ENCODE data around the gene CLDN20.

DNA sequence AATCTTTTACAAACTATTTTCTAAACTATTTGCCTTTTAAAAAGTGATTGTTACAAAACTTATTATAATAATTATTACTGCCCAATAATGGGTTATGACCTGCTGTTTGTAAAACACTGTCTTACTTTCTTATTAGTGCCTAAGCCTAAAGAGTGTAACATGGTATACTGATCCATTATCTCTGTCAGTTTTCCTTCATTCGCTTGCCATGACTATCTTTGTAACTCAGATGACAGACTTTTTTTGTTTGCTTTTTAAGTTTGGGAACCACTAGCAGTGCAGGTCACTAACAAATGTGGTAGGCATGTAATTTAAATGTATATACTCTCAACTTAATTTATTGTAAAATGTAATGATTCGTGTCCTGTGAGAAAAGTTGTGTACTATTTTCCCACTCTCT, 60.4 kb downstream of the CLDN20 start:
- TF ChIP-seq, protein P1, sequence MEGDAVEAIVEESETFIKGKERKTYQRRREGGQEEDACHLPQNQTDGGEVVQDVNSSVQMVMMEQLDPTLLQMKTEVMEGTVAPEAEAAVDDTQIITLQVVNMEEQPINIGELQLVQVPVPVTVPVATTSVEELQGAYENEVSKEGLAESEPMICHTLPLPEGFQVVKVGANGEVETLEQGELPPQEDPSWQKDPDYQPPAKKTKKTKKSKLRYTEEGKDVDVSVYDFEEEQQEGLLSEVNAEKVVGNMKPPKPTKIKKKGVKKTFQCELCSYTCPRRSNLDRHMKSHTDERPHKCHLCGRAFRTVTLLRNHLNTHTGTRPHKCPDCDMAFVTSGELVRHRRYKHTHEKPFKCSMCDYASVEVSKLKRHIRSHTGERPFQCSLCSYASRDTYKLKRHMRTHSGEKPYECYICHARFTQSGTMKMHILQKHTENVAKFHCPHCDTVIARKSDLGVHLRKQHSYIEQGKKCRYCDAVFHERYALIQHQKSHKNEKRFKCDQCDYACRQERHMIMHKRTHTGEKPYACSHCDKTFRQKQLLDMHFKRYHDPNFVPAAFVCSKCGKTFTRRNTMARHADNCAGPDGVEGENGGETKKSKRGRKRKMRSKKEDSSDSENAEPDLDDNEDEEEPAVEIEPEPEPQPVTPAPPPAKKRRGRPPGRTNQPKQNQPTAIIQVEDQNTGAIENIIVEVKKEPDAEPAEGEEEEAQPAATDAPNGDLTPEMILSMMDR (IDR thresholded peaks at IDR 0.05; ENCODE audit: low read depth, low read length), result no peak
- TF ChIP-seq EZH2phosphoT487 (IDR thresholded peaks at IDR 0.05; ENCODE audit: low read depth), result no peak

Measured in OCI-LY3 (cell line).